Measurements from ENCODE around the gene ZC2HC1C. TPM values are rescaled to one million over a fixed set of nuclear protein-coding genes. Genes with fewer than 3 reads are reported as not detected.

The ZC2HC1C gene
- total and polyA plus RNA-seq, 9 of the 15 experiments (the other 6 are each of a cell fraction or from before 2014, with no cell fraction given), result 6.3 to 9.2 (median 7.7) TPM

DNA sequence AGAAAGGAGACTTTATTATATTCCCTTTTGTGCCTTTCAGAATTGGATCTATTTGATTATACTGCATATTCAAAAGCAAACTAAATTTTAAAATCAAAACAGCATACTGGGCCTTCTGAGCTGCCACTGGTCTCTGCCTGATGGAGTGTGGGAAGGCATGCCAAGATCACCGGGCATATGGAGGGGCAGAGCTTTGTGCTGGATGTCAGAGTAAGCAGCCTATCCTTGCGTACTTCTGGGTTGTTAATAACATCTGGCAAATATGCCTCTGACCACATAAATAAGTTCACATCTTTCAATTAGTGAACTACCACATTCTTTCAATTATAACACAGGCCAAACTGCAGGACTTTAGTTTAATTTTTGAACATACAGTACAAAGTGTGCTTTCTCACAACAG lies 36.5 kb upstream of the ZC2HC1C start:
- intact Hi-C loops (cut with micrococcal nuclease) (no loop called here), in situ Hi-C loops (cut with MboI) (no loop called here)
- no TSS peak for BruUV-seq (replicated peaks)
- Histone ChIP-seq H3K36me3 (ENCODE audit: control insufficient read depth, insufficient read depth, low read length) (peaks cover 35% of the 10 kb centered on the region; the same call in 1 of the 3 replicates), H3K4me1 (replicated peaks in 1 of 2; ENCODE audit: control insufficient read depth in 2 of 2, insufficient read depth in 2 of 2, low read length in 2 of 2) (no peaks in the 10 kb centered on the region), H3K9ac (ENCODE audit: insufficient read depth in 1 of 2, low read depth in 2 of 2, low read length in 2 of 2) (no peak overlapping the region), H4K20me1 (replicated peaks; ENCODE audit: control insufficient read depth, insufficient read depth, low read length) (no peaks in the 10 kb centered on the region), H3K4me2 (ENCODE audit: insufficient read depth, low read length) (no peak overlapping the region), H3K27me3 (ENCODE audit: control insufficient read depth in 2 of 2, insufficient read depth in 2 of 2, low read length in 2 of 2) (no peaks in the 10 kb centered on the region), H3K9me3 (replicated peaks; ENCODE audit: control insufficient read depth, insufficient read depth, low read depth, low read length) (no peaks in the 10 kb centered on the region), H2AFZ (ENCODE audit: low read depth, low read length) (no peak overlapping the region), H3K4me3 (no peak overlapping the region), H3K9me1 (ENCODE audit: control insufficient read depth, insufficient read depth, low read length) (no peaks in the 10 kb centered on the region), H3K27ac (ENCODE audit: extremely low read depth, low read depth, low read length) (no peak overlapping the region), H3K79me2 (ENCODE audit: control insufficient read depth, insufficient read depth, low read length) (no peaks in the 10 kb centered on the region)
- ChIA-PET POLR2A (no interaction called here), CTCF (ENCODE audit: low intra/inter-chr PET ratio) (no interaction called here)
- no peak for TF ChIP-seq NCOA1 (IDR thresholded peaks at IDR 0.05; ENCODE audit: low read depth)
- TF ChIP-seq KDM5B (IDR thresholded peaks at IDR 0.05; ENCODE audit: insufficient replicate concordance, low read depth, low read length), result no peak
- no peak for TF ChIP-seq NR1H2 (CRISPR knock-in tag; IDR thresholded peaks at IDR 0.05)
- no peak for TF ChIP-seq NR2F6 (CRISPR knock-in tag; IDR thresholded peaks at IDR 0.05)
- no peak for TF ChIP-seq MTA2 (IDR thresholded peaks at IDR 0.05; ENCODE audit: low read depth)
- no peak for TF ChIP-seq ZNF174 (CRISPR knock-in tag; IDR thresholded peaks at IDR 0.05)
- TF ChIP-seq ZEB2 (IDR thresholded peaks at IDR 0.05), result no peak
- TF ChIP-seq TGIF2 (CRISPR knock-in tag; IDR thresholded peaks at IDR 0.05), result no peak
- TF ChIP-seq, protein P1, sequence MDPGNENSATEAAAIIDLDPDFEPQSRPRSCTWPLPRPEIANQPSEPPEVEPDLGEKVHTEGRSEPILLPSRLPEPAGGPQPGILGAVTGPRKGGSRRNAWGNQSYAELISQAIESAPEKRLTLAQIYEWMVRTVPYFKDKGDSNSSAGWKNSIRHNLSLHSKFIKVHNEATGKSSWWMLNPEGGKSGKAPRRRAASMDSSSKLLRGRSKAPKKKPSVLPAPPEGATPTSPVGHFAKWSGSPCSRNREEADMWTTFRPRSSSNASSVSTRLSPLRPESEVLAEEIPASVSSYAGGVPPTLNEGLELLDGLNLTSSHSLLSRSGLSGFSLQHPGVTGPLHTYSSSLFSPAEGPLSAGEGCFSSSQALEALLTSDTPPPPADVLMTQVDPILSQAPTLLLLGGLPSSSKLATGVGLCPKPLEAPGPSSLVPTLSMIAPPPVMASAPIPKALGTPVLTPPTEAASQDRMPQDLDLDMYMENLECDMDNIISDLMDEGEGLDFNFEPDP (CRISPR knock-in tag; IDR thresholded peaks at IDR 0.05), result no peak
- TF ChIP-seq ZNF408 (CRISPR knock-in tag; IDR thresholded peaks at IDR 0.05; ENCODE audit: low read depth), result no peak
- TF ChIP-seq, protein P2, sequence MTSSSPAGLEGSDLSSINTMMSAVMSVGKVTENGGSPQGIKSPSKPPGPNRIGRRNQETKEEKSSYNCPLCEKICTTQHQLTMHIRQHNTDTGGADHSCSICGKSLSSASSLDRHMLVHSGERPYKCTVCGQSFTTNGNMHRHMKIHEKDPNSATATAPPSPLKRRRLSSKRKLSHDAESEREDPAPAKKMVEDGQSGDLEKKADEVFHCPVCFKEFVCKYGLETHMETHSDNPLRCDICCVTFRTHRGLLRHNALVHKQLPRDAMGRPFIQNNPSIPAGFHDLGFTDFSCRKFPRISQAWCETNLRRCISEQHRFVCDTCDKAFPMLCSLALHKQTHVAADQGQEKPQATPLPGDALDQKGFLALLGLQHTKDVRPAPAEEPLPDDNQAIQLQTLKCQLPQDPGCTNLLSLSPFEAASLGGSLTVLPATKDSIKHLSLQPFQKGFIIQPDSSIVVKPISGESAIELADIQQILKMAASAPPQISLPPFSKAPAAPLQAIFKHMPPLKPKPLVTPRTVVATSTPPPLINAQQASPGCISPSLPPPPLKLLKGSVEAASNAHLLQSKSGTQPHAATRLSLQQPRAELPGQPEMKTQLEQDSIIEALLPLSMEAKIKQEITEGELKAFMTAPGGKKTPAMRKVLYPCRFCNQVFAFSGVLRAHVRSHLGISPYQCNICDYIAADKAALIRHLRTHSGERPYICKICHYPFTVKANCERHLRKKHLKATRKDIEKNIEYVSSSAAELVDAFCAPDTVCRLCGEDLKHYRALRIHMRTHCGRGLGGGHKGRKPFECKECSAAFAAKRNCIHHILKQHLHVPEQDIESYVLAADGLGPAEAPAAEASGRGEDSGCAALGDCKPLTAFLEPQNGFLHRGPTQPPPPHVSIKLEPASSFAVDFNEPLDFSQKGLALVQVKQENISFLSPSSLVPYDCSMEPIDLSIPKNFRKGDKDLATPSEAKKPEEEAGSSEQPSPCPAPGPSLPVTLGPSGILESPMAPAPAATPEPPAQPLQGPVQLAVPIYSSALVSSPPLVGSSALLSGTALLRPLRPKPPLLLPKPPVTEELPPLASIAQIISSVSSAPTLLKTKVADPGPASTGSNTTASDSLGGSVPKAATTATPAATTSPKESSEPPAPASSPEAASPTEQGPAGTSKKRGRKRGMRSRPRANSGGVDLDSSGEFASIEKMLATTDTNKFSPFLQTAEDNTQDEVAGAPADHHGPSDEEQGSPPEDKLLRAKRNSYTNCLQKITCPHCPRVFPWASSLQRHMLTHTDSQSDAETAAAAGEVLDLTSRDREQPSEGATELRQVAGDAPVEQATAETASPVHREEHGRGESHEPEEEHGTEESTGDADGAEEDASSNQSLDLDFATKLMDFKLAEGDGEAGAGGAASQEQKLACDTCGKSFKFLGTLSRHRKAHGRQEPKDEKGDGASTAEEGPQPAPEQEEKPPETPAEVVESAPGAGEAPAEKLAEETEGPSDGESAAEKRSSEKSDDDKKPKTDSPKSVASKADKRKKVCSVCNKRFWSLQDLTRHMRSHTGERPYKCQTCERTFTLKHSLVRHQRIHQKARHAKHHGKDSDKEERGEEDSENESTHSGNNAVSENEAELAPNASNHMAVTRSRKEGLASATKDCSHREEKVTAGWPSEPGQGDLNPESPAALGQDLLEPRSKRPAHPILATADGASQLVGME (CRISPR knock-in tag; IDR thresholded peaks at IDR 0.05), result no peak
- TF ChIP-seq SRF (CRISPR knock-in tag; IDR thresholded peaks at IDR 0.05), result no peak
- no peak for DNase-seq (ENCODE audit: extremely low read depth in 1 of 4, low spot score in 3 of 4)
- ATAC-seq, result no peak
- 100% methylated on average over 2 of the region's 2 CpGs for WGBS (ENCODE audit: insufficient coverage, low coverage, missing lambda C conversion rate)
- no peak for FAIRE-seq

Measured in K562 (cell line).